GM19193 (cell line): ENCODE data around the gene PLEKHA5.

Source experiments
- POLR2A ChIP-seq: IDR thresholded peaks from 4 replicates; pipeline ENCODE4 v1.6.1; 2011; ENCODE audit not compliant: insufficient read depth, insufficient read length; ENCODE audit errors: extremely low read depth

Gene PLEKHA5

GRCh38 chr12:19179986-19180385, 50.5 kb downstream of the PLEKHA5 start:
- TF ChIP-seq POLR2A, result no peak

DNA sequence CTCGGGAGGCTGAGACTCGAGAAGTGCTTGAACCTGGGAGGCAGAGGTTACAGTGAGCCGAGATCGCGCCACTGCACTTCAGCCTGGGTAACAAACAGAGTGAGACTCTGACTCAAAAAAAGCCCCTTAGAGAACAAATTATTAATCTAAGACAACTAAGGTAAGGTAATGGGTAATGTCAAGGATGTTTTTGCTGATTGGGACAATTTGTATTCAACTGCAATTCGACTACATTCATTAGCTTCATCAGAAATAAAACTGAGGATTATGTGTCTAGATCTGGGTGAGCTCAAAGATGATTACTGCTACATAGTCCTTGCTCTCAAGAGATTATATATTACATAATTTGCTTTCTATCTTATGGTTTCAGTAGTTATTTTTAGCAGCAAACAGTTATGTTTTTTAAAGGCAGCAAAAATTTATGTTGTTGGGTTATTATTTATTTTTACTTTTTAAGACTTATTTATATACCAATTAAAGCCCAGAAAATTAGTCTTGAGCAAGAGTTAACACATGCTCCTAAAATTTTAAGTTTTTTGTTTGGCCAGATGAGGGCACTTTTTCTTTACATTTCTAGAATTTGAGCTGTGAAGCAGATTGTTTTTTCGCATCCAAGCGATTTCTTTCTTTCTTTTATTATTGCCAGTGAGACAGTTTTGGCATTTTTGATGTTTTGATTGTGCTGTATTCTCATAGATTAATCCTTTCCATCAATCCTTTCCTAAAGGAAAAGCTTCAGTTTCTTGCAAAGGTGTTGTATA, 52.3 kb downstream of the PLEKHA5 start:
- TF ChIP-seq POLR2A, result no peak

- TF ChIP-seq POLR2A, result no peak
These were observed 53.7 kb downstream of the PLEKHA5 start for GRCh38 chr12:19183121-19183838.

DNA sequence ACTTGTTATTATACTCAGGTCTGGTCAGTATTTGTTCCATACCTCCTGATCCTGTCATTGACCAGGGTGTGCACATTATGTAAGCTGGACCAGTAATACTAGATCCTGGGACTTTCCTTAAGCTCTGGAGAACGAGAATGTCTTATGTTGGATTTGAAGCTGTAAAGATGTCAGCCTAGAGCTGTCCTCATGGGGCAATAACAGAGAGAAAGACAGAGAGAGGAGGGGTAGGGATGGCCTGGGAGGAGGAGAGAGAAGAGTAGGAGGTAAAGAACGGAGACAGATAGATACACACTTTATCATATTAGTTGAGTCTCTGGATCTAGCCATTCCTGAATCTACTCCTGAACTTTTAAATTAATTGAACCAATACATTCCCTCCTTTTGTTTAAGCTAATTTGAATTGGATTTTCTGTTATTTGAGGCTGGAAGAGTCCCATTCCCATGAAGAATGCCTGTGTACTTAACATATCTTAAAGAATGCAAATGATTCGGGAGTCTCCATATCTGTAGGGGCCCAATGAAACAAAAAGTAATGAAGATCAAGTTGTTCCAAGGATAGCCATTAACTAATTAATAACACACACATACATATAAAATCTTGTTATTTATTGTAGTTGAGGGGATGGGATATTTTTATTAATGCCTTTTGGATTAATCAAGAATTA, 55.9 kb downstream of the PLEKHA5 start:
- no peak for TF ChIP-seq POLR2A

DNA sequence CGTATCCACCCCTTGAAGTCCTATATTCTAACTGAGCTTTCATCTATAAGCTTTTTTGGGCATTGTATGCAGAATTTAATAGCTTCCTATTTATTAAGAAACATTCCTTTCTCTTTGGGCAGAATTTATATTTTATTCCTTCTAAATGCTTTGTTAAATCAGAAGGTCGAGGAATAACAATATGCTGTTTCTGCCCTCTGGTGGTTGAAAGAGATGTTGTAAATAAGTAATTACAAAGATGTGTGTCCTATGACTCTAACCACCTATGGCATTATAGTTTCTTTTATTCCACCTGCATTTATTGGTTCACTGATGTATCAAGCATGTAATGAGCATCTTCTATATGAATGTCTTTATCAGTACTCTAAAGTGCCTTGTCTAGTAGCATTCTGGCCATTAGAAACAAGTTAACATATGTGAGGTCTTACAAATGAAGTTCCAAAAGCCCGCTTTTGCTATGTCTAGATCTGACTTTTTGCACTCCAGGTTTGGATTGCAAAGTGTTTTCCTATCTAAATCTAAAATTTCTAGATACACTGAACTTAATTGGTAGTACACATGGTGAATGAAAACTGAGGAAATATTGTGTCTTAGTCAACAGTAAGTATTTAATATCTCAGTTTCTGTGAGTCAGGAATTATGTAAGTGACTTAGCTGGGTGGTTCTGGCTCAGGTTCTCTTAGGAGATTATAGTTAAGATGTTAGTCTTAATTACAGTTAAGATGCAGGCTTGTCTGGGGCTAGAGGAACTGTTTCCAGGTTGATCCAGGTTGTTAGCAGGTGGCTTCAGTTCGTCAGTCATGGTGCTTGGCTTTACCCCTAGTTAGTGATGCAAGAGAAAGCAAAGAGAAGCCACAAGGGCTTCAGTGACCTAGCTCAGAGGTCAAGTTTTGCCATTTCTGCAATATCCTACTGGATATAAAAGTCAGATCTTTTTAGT, 57.5 kb downstream of the PLEKHA5 start:
- no peak for TF ChIP-seq POLR2A

DNA sequence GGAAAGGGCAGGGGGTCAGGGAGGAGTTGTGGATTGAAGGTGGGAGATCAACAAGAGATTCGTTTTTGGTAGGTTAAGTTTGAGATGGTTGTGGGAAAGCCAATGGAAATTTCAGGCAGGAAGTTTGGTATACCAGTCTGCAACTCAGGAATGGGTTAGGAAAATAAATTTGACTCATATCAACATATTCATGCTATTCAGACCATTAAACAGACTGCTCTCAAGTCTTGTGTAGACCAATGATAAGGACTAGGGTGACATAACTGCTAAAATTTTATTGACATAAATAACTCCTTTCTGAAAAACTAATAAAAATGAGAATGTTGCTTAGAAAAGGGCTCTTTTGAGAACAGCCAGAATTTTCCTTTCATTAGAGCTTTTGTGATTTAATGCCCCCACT, 60.0 kb downstream of the PLEKHA5 start:
- no peak for TF ChIP-seq POLR2A

DNA sequence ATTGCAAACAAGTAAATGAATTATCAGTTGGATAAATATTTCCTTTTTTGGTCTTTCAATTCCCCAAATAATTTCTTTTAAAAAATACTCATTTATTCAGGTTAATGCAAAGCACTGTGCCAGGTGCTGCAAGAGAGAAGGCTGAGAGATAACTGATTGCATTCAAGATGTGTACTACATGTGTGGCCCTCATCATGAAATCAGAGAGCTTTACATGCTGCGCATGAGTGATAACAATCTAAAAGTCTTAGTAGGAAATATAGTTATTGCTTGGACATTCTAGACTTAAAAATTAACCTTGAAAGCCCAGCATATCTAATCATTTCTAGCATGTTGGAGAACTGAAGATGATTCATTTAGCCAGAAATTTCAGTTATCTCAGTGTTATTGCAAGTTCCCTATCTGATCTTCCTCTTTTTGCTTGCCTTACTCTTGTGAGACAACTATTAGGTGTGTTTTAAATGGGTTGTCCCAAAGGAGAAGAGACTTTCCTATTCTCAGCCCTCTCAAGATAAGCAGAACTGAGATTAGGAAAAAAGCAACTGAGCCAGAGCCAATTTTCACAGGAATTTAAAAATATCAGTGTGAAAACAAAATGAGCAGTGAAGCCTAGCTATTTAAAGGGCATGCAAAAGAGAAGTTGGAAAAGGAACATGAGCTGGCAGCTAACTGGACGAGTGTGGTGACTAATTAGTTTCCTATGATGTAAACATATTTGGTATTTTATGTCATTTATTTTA, 60.9 kb downstream of the PLEKHA5 start:
- TF ChIP-seq POLR2A, result no peak

DNA sequence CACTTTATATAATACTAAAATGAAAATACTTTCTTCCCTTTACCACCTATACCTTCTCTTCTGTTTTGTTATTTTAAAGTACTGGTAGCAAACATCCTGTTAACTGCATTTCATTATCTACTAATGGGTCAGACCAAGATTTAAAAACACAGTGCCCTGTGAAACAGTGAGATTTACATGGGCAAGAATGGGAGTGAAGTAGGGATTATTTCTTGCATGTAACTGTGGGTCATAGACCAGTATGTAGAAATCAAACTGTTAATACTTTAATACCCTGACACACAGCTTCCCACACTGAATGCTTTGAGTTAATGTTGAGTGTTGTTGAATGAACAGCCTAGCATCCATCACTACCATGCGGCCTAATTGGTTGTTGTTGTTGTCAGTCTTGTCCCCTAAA, 61.6 kb downstream of the PLEKHA5 start:
- no peak for TF ChIP-seq POLR2A

DNA sequence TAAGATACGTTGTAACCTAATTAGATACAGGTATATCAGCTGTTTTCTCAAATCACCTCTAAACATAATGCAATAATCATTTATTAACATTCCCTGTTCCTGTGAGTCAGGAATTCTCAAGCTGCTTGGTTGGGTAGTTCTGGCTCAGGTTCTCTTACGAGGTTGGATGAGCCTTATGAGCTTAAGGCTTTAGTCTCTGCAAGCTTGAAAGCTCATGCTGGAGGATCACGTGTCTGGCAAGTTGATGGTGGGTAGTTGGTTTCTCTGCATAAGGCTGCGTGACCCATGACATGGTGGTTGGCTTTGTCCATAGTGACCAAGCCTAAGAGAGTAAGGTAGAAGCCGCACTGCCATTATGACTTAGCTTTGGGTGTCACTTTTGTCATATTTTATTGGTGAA, 62.0 kb downstream of the PLEKHA5 start:
- TF ChIP-seq POLR2A, result no peak

GRCh38 chr12:19192710-19193109, 63.2 kb downstream of the PLEKHA5 start:
- TF ChIP-seq POLR2A, result no peak

- TF ChIP-seq POLR2A, result no peak
These were observed 65.4 kb downstream of the PLEKHA5 start for GRCh38 chr12:19194963-19195362.

DNA sequence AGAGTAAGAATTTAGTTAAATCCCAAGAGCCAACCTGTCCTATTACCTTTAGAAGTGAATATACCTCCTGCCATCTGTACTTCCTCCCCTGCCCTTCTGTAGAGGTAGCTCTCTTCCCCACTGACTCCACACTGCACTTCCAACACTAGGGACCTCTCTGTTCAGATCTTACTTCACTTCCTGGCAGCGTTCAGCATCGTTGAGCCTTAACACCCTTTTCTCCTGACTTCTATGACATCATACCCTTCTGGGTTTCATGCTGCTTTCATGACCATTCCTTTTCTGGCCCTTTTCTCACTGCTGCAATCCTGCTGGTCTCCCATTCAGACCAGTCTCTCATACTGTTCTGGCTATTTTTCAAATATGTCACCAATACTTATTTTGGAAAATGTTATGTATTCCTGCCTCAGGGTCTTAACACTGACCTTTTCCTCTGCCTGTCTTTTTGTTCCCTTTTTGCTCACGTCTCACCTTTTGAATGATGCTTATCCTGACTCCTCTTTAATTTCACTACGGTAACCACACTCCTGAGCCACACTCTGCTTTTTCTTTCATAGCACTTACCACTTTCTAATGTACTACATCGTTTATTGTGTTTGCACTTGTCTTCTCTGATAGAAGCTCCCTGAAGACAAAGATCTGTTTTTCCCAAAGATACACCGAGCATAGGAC, 67.6 kb downstream of the PLEKHA5 start:
- no peak for TF ChIP-seq POLR2A

DNA sequence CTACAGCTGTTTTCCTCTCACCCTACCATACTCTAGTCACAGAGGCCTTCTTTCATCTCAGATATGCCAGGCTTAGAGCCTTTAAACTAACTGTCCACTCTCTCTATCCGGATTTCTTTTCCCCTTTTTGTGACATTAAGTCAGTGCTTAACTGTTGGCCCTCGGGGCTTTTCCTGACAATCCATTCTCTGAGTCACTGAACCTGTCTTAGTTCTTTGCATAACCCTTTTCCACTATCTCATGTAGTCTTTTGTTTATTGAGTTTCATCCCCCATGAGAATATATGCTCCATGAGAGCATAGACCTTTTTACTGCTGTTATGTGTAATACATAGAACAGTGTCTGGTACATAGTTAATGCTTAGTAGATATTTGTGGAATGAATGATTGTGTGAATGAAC, 68.7 kb downstream of the PLEKHA5 start:
- TF ChIP-seq POLR2A, result no peak
